ENCODE data around the gene GATA6.

DNA sequence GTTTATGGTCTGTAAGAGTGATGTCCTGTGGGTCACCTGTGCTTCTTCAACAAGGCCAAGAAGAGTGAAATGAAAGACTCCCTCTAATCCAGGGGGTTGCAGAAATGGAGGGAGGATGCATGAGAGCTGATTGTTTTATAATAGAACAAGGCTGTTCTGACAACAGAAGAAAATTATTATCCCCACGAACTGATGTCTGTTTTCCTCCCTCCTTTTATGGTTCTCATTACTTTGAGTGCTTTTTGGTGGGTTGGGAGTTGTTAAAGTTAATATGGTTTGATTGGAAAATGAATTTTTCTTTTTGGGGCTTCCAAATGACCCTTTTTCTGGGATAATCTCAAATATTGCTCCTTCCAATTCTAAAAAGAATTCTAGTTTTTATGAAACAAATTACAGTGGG lies 33.6 kb downstream of the GATA6 start:
- TF ChIP-seq, protein P1, sequence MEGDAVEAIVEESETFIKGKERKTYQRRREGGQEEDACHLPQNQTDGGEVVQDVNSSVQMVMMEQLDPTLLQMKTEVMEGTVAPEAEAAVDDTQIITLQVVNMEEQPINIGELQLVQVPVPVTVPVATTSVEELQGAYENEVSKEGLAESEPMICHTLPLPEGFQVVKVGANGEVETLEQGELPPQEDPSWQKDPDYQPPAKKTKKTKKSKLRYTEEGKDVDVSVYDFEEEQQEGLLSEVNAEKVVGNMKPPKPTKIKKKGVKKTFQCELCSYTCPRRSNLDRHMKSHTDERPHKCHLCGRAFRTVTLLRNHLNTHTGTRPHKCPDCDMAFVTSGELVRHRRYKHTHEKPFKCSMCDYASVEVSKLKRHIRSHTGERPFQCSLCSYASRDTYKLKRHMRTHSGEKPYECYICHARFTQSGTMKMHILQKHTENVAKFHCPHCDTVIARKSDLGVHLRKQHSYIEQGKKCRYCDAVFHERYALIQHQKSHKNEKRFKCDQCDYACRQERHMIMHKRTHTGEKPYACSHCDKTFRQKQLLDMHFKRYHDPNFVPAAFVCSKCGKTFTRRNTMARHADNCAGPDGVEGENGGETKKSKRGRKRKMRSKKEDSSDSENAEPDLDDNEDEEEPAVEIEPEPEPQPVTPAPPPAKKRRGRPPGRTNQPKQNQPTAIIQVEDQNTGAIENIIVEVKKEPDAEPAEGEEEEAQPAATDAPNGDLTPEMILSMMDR (tag by site-specific recombination; IDR thresholded peaks at IDR 0.05) = no peak
- TF ChIP-seq, protein P2, sequence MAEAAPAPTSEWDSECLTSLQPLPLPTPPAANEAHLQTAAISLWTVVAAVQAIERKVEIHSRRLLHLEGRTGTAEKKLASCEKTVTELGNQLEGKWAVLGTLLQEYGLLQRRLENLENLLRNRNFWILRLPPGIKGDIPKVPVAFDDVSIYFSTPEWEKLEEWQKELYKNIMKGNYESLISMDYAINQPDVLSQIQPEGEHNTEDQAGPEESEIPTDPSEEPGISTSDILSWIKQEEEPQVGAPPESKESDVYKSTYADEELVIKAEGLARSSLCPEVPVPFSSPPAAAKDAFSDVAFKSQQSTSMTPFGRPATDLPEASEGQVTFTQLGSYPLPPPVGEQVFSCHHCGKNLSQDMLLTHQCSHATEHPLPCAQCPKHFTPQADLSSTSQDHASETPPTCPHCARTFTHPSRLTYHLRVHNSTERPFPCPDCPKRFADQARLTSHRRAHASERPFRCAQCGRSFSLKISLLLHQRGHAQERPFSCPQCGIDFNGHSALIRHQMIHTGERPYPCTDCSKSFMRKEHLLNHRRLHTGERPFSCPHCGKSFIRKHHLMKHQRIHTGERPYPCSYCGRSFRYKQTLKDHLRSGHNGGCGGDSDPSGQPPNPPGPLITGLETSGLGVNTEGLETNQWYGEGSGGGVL (tag by site-specific recombination; IDR thresholded peaks at IDR 0.05) = no peak
- TF ChIP-seq, protein P3, sequence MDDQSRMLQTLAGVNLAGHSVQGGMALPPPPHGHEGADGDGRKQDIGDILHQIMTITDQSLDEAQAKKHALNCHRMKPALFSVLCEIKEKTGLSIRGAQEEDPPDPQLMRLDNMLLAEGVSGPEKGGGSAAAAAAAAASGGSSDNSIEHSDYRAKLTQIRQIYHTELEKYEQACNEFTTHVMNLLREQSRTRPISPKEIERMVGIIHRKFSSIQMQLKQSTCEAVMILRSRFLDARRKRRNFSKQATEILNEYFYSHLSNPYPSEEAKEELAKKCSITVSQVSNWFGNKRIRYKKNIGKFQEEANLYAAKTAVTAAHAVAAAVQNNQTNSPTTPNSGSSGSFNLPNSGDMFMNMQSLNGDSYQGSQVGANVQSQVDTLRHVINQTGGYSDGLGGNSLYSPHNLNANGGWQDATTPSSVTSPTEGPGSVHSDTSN (CRISPR knock-in tag; IDR thresholded peaks at IDR 0.05) = no peak

Data from HEK293 (cell line).